ENCODE data around the gene MYO9A. TPM values are rescaled to one million over a fixed set of nuclear protein-coding genes. Genes with fewer than 3 reads are reported as not detected.

MYO9A gene
- total RNA-seq, 1 donor from 2014 or later = 79.5 TPM

GRCh38 chr15:71775856-71776255 is 342.1 kb downstream of the MYO9A start:
- Mint-ChIP-seq H3K4me3 (no peak overlapping the region), H3K36me3 (peaks cover 17% of the 10 kb centered on the region)

GRCh38 chr15:71773206-71773859 is 344.6 kb downstream of the MYO9A start:
- Mint-ChIP-seq H3K4me3 (no peak overlapping the region), H3K27me3 (ENCODE audit: low read depth) (no peaks in the 10 kb centered on the region), H3K9me3 (peaks cover 7% of the 10 kb centered on the region), H3K4me1 (peaks cover 2% of the 10 kb centered on the region), H3K27ac (no peak overlapping the region), H3K36me3 (peaks cover 20% of the 10 kb centered on the region)
- TF ChIP-seq CTCF (IDR thresholded peaks at IDR 0.05; ENCODE audit: unreplicated experiment) = no peak
- no peak for DNase-seq (ENCODE audit: low spot score in 2 of 2, unreplicated experiment in 2 of 2)

More at GRCh38 chr15:71775856-71776255, 342.1 kb downstream of the MYO9A start:
- DNase-seq (ENCODE audit: low spot score in 2 of 2, unreplicated experiment in 2 of 2) = no peak
- peaks cover 7% of the 10 kb centered on the region for H3K9me3 Mint-ChIP-seq
- no peak overlapping the region for H3K27ac Mint-ChIP-seq
- no peaks in the 10 kb centered on the region for H3K27me3 Mint-ChIP-seq (ENCODE audit: low read depth)
- no peak for TF ChIP-seq CTCF (IDR thresholded peaks at IDR 0.05; ENCODE audit: unreplicated experiment)
- peaks cover 16% of the 10 kb centered on the region for H3K4me1 Mint-ChIP-seq

Other genes with a start within 250 kb of the MYO9A start
- gene SENP8, start 253 bp upstream of the MYO9A start, total RNA-seq = 3.7 to 5.3 TPM (median 4.7 TPM) in 3 replicates
- 2.0 to 3.5 TPM (median 2.6 TPM) in 3 replicates for gene GRAMD2A, start 79.6 kb upstream of the MYO9A start, total RNA-seq
- gene PKM, start 113.0 kb upstream of the MYO9A start, total RNA-seq = 424 to 453 TPM (median 452 TPM) in 3 replicates
- 127 to 138 TPM (median 134 TPM) in 3 replicates for gene PARP6, start 154.4 kb upstream of the MYO9A start, total RNA-seq
- gene CELF6, start 202.0 kb upstream of the MYO9A start, total RNA-seq = 1.2 to 1.9 TPM (median 1.3 TPM) in 3 replicates

Measured in mesothelial cell of epicardium (in vitro differentiated cells).